ENCODE measurements around the gene TSSC4.

Gene TSSC4

DNA sequence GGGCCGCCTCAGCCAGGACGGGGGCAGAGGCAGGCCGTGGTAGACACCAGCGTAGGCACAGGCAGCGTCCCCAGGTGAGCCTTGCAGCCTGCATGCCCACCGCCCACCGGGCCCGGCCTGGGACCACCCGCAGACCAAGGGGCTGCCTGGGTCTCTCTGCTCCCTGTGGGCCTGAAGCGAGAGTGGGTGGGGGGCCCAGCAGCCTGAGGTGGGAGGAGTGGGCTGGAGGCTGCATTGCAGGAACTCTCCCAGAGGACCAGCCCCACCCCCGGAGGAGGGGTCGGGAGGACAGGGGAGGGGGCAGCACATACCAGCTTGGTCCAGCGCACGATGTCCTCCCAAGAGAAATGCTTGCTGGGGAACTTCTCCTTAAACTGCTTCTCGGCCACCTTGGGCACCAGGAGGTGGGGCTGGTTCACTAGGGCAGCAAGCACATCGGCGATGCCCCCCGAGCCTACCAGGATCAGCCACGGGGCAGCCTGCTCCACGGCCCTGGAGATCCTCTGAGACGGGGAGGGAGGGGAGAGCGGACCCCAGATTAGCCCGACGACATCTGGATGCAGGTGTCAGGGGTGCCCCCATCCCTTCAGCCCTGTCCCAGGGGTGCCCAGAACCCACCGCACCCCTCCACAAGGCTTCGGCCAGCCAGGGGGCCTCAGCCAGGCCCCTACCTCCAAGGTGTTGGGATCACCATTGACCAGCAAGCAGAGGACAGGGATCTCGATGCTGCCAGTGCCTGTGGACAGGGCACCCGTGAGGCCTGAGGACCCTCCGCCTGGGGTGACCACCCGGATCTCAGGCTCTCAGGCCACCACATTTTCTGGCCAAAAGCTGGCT is 17.5 kb downstream of the TSSC4 start:
- no peak for DNase-seq (ENCODE audit: low read depth)

DNA sequence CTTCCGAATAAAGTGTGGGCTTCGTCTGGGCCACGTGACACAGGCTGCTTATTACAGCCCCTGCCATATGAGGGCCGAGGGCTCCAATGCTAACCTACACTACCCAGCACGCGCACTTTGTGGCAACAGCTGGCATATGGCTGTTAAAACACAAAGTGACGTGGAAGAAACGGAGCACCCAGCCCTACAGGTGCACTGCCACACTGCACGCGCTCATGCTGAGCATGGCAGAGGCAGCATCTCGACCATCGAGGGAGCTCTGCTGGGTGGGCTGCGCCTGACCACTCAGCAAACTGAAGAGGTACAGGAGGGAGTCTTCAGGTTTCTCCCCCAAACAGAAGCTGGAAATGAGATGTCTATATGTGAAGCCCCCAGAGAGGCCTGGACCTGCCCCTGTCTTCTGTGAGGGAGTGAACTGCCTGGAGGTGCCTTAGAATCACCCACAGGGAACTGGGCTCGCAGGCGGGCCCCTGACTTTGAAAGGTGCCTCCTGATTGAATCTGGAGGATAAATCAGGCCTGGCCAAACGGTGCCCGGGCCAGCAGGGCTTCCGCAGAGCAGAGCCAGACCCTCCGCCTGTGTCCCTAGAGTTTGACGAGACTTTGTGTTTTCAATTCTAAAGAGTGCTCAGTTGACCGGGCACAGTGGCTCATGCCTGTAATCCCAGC is 18.3 kb downstream of the TSSC4 start:
- no peak for DNase-seq (ENCODE audit: low read depth)

DNA sequence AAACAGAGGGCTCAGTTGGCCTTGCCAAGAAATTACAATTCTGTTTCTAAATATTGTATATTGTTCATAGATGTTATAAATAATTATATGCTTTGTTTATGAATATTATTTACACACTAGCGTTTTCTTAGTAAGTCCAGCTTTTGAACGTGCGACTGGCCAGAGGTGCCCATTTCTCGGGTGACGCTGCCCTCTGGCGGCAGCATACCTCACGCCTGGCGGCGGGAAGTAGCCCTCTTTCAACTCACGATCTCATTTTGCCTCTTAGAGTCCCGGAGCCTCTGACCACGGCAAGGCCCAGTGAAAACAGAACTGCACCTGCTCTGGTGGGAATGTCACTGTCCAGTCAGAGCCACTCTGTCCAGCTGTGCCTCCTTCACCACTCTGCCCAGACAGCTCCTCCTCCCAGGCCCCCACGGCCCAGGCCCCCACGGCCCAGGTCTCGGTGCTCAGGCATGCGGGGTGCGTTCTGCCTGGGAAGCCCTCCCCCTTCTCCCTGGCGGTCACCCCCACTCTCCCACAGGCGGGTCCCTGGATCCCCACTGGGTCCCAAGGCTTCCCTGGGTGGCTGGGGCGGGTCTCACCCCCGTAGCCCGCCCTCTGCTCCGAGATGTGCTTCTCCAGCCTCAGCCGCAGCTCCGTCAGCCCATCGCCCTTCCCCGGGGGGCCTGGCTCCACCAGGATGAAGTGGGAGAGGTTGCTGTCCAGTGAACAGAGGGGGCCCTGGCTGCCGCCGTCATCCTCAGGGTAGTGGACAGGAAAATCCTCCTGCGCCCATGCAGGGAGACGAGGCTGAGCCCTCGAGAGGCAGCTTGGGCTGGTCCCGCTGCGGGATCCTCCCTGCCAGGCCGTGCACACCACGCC is 19.3 kb downstream of the TSSC4 start:
- peak; percentile 30 for DNase-seq (ENCODE audit: low read depth)

DNA sequence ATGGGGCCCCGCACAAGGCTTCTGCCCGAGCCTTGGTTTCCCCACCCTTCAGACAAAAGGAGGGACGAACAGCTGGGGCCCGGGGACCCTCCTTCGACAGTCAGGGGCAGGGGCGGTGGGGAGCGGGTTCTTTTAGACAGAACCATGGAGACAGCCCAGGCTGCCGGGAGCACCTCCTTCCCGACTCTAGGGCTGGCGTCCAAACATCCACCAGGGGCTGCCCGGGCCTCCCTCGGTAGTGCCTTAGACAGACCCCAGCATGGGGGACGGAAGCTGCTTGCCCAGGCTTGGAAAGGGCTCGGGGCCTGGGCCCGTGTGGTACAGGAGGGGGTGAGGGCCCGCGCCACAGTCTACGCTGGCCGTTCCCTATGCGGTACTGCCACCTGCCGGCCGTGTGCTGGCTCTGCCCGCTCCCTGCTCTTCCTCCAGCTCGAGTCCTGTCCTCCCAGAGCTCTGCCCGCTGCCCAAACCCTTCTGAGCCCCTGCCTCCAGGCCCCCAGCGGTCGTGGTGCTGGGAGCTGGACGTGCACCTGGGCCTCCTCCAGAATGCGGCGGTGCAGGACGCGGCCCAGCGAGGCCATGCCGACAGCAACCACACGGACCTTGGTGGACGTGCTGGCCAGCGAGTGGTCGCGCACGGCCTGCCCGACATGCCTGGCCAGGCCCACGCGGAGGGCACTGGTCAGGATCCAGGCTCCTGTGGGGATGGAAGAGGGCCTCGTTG is 20.1 kb downstream of the TSSC4 start:
- peak; percentile 41 for DNase-seq (ENCODE audit: low read depth)

DNA sequence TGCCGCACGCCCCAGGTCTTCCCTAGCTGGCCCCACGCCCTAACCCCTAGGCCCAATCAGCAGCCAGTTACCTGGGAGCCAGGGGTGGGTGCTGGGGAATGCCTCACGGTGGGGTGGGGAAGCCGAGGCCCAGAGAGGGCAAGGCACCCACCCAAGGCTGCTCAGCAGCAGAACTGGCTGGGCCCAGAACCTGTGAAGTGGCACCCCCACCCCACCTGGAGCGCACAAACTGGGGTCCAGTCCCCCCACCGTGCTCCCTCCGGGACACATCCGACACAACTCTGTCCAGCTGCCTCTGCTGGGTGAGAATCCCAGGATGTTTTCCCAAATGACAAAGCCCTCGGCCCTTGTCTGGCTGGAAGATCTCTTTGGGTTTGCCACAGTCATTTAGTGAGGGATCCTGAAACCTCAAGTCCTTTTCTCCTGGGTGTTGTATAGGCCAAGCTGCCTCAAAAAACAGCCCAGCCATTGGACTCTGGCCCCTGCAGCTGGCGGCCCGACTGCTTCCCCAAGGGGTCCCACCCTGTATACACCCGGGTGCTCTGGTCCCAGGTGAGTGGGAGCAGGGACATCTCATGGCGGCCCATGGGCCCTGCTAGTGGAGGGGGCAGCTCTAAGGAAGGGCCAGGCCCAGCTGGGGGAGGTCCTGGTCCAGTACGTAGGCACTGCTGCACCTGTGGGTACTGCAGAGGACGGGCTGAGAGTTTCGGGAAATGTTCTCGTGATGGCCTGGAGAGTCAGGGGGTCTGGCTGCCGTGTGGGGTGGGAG is 20.9 kb downstream of the TSSC4 start:
- DNase-seq (ENCODE audit: low read depth): no peak

DNA sequence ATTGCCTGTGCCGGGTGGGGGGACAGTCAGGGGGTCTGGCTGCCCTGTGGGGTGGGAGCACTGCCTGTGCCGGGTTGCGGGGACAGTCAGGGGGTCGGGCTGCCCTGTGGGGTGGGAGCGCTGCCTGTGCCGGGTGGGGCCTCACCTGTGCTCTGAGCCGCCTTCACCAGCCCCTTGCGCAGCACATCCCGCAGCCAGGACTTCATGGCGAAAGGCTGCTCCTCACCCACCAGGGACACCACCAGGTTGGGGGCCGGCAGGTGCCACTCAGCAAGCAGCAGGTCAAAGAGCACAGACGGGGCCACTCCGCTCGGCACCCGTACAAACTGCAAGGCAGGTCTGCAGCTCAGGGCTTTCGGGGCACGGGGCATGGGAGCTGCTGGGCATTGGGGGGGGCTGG is 21.4 kb downstream of the TSSC4 start:
- no peak for DNase-seq (ENCODE audit: low read depth)

DNA sequence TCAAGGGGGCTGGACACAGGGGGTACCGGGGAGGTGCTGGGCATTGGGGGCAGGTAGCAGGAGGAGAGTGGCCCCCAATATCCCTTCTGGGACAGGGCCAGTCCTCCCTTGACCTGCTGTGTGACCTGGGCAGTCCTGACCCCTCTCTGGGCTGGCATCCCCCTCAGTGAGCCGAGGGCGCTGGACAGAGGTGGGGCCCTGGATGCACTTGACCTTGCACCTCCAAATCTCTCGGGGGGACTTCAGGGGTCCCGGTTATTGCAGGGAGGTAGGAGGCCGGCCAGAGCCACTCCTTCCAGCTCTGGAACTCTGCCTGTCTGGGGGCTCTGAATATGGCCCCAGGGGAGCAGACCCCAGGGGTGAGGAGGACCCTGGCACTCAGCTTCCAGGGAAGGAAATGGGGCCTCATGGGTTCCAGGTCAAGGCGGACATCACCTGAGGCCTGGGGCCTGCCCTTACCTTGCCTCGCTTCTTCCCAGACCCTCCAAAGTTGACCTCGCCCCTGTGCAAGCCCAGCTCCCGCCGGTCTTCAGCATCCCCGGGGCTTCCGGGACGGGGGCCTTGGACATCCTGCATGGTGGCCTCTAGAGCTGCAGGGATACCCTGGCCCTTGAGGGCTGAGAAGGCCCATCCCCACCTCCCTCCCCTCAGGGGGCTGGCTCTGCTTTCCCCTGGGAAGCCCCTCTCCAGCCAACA is 22.1 kb downstream of the TSSC4 start:
- DNase-seq (ENCODE audit: low read depth): no peak

DNA sequence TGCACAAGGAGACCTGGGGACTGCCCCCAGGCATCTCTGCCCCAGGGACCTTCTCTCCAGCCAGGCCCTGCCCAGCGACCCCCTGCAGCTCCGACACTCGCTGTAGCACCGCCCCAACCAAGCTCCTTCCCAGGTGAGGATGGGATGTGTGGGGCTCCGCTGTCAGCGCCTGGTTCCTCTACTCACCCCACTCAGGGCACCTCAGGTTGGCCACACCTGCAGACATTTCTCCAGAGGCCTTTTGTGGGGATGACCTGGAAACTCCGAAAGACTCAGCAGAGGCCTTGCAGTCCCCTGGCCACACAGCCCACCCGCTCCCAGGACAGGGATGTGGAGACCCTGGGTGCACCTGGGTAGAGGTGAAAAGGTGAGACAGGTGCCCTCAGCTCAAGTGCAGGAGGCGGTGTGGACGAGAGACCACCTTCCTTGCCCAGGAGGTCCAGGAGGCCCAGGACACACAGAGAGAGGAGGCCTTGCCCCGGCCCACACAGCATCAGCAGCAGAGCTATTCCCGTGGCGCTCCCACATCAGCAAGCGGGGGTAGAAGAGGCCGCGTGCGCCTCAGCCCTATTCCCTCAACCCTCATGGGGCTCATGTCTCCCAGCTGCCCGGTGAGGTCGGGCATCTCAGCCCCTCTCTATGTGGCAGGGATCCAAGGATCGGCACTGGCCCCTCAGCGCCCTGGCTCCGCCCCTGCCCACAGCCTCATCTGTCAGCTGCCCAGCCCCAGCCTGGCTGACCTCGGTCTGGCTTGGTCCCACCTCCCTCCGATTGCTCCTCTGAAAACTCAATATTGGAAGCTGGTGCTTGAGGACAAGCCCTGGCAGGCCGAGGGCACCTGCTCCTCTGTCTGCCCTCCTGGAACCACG is 22.8 kb downstream of the TSSC4 start:
- no peak for DNase-seq (ENCODE audit: low read depth)

DNA sequence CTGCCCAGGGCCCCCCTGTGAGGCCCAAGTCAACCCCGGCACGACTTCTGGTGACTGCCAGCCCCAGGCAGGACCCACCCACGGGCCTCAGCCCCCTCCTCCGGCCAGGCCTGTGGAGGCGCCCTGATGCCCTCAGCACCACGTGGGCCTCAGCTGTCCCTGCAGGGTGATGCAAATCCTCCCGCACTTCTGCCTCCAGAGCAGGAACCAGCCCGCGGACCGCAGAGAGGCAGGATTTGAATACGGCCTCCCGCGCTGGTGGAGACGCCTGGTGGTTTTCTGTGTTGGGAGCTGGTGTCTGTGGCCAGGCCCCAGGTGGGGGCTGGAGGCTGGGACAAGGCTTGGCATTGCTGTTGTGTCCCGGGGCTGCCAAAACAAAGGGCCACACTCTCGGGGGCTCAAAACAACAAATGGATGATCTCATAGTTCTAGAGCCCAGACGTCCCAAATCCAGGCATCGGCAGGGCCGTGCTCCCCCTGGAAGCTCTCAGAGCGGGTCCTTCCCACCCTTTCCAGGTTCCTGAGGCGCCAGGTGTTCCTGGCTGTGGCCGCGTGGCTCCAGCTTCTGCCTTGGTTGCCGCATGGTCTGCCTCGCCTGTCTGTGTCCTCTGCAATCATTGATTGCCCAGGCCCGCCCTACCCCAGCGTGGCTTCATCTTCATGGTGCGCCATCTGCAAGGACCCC is 24.4 kb downstream of the TSSC4 start:
- DNase-seq (ENCODE audit: low read depth): no peak

DNA sequence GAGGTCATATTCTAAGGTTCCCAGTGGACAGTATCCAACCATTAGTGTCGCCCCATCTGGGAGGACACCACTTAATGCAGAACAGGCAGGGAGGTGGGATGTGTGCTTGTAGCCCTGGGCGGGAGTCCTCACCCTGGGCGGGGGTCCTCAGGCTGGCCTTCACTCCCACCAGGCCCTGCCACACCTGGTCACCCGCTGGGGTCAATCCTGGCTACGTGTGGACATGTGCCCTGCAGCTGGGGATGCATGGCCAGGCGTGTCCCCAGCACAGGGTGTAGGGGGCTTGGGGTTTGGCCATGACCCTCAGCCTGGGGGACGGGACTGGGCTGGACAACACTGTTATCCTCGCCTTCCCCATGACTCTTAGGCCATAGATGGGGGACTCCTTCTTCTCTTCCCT is 25.0 kb downstream of the TSSC4 start:
- DNase-seq (ENCODE audit: low read depth): no peak

DNA sequence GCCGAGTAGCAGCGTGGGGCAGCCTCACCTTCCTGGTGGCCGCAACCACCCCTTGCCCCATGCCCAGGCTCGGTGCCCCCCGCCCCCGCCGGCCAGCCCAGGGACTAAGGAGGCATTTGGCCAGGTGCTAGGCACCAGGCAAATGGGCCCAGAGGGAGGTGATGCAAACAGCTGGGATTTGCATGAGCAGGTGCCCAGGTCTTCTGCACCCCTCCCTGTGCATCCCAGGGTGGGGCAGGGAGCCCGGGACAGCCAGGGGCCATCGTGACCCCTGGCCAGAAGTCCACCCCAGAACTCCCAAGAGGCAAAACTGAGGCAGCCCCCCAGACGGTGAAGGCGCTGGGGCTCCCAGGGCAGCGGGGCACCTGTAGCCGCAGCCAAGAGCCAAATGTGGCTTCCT is 25.7 kb downstream of the TSSC4 start:
- no peak for DNase-seq (ENCODE audit: low read depth)

DNA sequence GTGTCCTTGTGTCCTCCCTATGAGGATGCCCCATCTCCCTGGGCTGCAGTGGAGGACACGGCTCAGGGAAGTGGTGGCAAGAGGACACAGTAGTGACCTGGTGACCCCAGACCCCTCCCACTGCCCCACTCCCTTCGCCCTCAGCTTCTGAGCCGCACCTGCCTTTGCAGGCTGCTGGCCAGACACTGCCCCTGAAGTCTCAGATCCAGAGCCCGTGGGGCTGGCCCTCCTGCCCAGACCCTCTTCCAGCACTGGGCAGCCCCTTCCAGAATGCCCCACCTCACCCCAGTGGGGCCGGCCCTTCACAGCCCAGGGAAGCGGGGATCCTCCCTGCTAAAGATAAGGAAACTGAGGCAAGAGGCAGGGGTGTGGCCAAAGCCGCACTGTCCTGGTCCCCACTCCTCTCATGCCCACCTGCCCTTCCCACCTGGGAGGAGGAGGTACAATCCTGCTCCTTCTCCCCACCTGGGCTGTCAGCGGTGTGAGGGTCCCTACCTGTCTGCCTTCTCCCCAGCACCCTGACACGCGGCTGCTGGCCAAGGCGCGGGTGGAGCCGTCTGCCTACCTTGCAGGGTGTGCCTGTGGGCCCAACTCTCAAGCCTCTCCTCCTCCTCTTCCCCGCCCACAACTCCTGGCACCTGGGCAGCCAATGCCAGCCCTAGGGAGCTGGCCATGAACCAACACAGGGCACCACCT is 26.4 kb downstream of the TSSC4 start:
- no peak for DNase-seq (ENCODE audit: low read depth)

DNA sequence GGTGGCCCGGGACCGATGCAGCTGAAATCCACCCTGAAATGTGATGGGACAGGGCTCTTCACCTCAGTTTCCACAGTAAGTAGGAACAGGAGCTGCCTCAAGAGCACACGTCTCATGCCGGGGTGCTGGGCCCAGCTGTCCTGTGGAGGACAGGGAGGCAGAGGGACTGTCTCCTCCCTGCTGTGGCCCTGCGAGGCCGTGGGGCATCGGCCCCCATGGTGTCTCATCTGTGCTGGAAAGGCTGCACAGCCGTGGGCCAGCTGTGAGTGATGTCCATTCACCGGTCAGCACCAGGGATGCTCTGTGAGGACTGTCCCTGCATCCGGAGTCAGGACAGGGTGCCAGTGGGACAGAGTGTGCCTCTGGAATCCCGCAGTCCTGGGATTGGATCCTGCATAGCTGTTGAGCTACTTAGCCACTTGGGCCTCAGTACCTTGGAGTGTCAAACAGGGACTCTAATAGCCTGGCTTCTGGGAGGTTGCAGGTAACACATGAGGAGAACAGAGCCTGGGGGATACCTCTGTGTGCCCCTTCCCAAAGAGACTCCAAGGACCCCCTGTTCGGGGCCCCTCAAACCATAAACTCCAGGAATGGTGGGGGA is 27.3 kb downstream of the TSSC4 start:
- DNase-seq (ENCODE audit: low read depth): no peak

DNA sequence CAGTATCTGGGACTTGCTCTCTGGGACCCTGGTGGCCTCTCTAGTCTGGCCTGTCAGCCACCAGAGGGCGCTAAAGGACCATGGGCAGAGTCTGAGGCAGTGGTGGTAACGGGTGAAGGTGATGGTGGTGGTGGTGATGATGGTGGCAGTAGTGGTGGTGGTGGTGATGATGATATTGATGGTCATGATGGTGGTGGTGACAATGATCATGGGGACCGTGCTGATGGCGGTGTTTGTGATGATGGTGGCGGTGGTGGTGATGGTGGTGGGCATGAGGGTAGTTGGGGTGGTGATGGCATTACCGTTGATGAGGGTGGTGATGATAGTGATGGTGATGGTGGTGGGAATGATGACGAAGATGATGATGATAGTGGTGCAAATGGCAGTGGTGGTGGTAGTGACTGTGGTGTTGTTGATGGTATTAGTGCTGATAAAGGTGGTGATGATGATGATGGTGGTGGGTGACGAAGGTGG is 27.8 kb downstream of the TSSC4 start:
- DNase-seq (ENCODE audit: low read depth): peak; percentile 78

DNA sequence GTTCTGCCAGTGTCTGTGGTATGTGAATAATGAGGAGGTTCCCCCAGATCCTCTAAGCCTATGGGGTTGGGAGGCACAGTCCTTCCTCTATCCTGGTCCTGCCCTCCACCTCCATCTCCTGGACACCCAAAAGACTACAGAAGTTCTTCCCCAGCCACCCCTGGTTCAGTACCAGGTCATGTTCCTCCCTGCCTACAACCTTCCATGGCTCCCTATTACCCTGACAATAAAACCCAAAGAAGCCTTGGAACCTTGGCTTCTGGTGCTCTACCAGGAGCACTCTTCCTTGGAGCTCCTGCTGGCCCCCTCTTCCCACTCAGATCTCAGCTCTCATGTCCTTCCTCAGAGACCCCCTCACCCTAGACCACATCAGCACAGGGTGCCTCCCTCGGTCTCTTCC is 30.8 kb downstream of the TSSC4 start:
- DNase-seq (ENCODE audit: low read depth): no peak

DNA sequence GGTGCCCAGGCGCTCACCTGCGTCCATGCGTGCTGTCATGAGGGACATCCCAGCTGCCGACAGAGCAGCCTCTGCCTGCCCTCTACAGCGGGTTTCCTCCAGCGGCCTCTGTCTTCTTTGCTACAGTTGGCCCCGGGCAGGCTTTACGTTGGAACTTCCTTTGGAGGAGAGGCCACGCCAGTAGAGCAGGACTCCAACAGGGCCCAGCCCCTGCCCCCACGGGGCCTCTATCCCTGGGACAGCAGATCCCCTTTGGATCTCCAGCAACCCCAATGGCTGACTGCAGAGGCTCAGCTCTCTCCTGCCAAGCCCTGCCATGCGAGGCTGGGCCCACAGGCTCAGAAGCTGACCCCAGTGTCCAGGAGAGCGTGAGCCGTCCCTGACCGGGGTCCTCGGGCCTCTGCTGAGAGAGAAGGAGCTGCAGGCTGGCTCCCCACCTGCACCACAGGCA is 31.6 kb downstream of the TSSC4 start:
- DNase-seq (ENCODE audit: low read depth): no peak

DNA sequence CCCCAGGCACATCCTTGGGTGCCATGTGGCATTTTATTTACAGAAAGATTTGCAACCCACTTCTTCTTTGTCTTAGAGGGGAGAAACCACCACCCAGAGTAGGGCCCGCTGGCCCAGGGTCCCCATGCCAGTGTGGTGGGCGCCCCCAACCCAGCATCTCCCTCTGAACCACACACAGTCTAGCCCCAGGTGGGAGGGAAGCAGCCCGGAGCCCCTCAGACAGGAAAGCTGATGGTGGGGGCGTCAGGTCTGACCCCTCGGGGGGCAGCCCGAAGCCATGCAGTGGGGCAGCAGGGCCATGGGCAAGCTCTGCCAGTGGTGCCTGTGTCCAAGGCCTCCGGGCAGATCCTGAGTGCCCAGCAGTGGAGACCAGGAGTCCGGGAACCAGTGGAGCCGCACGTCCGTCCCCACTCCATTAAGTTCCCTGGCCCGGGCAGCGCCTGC is 32.1 kb downstream of the TSSC4 start:
- no peak for DNase-seq (ENCODE audit: low read depth)
